ENCODE data around the gene GNAO1.

DNA sequence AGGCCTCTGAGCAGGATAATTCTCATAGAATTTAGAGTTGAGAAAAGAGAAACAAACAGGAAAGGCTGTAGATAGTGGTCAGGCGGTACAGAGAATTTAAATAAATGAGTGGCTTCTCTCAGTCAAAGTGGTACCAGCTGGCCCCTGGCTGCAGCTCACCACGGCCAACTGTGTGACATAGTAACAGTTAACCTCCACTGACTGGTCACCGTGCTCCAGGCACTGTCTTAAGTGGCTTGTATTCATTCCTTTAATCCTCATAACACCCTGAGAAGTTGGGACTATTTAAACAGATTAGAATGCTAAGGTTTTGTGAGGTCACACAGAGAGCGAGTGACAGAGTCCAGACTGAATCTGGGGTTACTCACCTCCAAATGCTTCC is 108.9 kb downstream of the GNAO1 start:
- TF ChIP-seq, protein P1, sequence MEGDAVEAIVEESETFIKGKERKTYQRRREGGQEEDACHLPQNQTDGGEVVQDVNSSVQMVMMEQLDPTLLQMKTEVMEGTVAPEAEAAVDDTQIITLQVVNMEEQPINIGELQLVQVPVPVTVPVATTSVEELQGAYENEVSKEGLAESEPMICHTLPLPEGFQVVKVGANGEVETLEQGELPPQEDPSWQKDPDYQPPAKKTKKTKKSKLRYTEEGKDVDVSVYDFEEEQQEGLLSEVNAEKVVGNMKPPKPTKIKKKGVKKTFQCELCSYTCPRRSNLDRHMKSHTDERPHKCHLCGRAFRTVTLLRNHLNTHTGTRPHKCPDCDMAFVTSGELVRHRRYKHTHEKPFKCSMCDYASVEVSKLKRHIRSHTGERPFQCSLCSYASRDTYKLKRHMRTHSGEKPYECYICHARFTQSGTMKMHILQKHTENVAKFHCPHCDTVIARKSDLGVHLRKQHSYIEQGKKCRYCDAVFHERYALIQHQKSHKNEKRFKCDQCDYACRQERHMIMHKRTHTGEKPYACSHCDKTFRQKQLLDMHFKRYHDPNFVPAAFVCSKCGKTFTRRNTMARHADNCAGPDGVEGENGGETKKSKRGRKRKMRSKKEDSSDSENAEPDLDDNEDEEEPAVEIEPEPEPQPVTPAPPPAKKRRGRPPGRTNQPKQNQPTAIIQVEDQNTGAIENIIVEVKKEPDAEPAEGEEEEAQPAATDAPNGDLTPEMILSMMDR (IDR thresholded peaks at IDR 0.05; ENCODE audit: low read length): no peak
- no peak for TF ChIP-seq EZH2 (optimal IDR thresholded peaks at IDR 0.05; ENCODE audit: low read depth, low read length)

All from MM.1S (cell line).